Stimulated activated CD4-positive, alpha-beta T cell treated with anti-CD3 and anti-CD28 coated beads, Interleukin-1b, Interleukin-23, amount 100 ng/mL, for 24 hours (primary cell): ENCODE results near the gene APOB.

Experiments
- DNase-seq, 4 experiments: peaks; one replicate each; pipeline ENCODE4 v3.0.0-alpha.2; 2020; ENCODE audit warnings: low read depth in 4 of 4, low spot score in 1 of 4

APOB gene, protein sequence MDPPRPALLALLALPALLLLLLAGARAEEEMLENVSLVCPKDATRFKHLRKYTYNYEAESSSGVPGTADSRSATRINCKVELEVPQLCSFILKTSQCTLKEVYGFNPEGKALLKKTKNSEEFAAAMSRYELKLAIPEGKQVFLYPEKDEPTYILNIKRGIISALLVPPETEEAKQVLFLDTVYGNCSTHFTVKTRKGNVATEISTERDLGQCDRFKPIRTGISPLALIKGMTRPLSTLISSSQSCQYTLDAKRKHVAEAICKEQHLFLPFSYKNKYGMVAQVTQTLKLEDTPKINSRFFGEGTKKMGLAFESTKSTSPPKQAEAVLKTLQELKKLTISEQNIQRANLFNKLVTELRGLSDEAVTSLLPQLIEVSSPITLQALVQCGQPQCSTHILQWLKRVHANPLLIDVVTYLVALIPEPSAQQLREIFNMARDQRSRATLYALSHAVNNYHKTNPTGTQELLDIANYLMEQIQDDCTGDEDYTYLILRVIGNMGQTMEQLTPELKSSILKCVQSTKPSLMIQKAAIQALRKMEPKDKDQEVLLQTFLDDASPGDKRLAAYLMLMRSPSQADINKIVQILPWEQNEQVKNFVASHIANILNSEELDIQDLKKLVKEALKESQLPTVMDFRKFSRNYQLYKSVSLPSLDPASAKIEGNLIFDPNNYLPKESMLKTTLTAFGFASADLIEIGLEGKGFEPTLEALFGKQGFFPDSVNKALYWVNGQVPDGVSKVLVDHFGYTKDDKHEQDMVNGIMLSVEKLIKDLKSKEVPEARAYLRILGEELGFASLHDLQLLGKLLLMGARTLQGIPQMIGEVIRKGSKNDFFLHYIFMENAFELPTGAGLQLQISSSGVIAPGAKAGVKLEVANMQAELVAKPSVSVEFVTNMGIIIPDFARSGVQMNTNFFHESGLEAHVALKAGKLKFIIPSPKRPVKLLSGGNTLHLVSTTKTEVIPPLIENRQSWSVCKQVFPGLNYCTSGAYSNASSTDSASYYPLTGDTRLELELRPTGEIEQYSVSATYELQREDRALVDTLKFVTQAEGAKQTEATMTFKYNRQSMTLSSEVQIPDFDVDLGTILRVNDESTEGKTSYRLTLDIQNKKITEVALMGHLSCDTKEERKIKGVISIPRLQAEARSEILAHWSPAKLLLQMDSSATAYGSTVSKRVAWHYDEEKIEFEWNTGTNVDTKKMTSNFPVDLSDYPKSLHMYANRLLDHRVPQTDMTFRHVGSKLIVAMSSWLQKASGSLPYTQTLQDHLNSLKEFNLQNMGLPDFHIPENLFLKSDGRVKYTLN (N-terminal part only)

DNA sequence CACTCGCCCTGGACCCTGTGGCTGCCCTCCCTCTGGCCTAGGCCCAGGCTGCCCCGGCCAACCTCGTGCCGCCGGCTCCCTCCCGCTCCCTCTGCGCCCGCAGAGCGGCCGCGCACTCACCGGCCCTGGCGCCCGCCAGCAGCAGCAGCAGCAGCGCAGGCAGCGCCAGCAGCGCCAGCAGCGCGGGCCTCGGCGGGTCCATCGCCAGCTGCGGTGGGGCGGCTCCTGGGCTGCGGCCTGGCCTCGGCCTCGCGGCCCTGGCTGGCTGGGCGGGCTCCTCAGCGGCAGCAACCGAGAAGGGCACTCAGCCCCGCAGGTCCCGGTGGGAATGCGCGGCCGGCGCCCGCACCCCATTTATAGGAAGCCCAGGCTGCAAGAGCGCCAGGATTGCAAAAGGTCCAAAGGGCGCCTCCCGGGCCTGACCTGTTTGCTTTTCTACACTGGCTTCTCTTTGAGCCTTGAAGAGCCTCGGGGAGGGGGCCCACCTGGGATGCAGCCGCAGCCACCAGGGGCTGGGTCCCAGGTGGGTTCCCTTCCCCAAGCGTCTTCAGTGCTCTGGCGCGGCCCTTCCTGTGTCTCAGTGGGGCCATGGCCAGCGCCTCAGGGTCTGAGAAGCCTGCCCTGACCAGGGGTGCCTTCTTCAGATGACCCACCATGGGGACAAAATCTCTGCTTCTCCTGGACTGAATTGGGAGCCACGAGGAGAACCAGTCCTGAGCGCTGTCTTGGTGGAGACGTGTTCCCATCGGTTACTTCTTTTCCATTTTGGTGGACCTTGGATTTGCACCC is at the start of gene APOB:
Gene APOB, minus strand, starts transcription at position 330 of the 789 bp plus-strand sequence. Its CDS starts 128 bp downstream, at position 202.
- DNase-seq, result no peak

DNA sequence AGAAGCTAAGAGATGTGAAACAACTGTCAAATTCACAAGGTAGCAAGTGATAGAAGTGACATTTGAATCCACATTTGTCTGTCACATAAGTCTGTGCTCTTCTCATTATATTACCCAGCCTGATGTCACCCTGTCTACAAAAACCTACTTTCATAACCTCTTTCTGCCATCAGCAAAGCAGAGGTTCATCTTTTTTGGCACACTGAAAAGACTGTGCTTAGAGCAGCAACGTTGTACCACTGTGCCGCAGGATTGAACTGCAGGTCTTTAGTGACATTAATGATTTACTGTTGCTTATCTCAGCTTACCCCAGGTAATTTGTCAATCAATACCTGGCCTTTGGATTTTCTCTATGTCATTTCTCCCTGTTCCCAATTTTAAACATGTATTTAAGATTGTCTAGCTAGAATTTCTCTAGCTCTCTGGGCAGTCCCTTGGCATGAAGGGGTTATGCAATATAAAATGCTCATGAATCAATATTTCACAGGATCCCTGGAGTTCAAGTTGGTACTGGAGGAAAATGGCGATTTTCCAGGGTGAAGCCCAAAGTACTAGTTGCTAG is 48.5 kb upstream of the APOB start:
- DNase-seq, result no peak

DNA sequence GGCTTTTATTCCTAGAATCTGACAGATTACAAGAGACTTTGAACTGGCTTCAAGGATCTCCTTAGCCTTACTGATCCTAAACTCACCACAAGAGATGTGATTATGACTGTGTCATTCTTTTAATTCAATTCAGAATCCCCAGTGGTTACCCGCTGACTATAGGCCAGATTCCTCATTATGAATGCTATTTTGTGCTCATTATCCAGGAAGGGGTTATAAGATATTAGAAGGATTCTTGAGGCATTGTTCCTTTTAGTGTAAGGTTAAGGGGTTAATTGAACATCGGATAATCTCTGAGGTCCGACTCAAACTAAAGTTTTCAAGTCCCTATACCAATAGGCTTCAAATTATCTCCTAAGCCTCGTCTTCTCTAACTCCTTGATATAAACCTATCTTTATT is 40.5 kb upstream of the APOB start:
- DNase-seq, result no peak

DNA sequence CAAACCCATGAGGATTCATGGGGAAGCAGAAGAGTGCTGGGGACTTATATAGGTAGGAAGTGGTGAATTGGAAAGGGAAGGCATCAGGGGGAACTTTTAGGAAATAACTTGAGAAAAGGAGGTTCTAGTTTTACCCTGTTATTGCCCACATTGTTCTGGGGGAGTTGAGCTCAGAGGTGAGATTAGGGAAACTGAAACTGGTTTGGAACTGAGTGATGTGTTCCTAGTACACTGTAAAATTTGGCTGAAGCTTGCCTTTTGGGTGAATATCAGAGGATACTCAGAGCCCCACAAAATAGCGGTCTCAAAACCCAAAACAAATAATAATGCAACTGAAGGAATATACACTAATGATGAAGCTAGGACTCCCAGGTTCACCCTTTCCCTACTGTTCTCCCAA is 39.6 kb upstream of the APOB start:
- no peak for DNase-seq

DNA sequence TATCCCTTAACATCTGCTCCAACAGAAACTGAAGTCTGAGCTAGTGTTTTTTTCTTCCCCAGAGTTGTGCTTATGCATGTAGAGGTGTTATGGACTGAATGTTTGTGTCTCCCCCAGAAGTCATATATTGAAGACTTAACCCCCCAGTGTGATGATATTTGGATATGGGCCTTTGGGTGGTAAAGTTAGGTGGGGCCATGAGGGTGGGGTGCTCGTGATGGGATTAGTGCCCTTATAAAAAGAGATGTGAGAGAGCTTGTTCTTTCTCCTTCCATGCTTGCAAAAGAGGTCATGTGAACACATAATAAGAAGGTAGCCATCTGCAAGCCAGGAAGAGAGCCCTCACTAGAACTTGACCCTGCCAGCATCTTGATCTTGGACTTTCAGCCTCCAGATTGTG is 34.4 kb upstream of the APOB start:
- no peak for DNase-seq

DNA sequence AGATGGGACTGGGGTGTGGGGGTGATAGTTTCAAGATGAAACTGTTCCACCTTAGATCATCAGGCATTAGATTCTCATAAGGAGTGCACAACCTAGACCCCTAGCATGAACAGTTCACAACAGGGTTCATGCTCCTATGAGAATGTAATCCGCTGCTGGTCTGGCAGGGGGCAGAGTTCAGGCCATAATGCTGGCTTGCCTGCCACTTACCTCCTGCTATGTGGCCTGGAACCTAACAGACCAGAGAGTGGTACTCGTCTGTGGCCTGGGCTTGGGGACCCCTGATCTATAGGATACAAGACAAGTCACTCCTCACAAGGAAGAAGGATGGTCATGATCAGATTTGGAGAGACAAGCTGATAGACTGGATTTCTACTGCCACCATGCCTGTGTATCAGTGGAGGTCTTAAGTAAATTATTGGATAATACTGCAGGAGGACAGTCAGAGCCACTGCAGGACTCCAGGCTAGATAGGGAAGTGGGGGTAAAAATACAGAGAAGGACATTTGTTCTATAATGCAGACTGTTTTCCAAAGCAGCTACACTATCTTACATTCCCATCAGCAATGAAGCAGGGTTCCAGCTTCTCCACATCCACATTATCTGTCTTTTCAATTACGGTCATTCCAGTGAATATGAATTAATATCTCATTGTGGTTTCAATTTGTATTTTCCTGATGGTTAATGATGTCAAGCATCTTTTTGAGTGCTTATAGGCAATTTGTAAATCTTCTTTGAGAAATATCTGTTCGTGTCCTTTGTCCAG is 28.8 kb upstream of the APOB start:
- DNase-seq, result no peak

DNA sequence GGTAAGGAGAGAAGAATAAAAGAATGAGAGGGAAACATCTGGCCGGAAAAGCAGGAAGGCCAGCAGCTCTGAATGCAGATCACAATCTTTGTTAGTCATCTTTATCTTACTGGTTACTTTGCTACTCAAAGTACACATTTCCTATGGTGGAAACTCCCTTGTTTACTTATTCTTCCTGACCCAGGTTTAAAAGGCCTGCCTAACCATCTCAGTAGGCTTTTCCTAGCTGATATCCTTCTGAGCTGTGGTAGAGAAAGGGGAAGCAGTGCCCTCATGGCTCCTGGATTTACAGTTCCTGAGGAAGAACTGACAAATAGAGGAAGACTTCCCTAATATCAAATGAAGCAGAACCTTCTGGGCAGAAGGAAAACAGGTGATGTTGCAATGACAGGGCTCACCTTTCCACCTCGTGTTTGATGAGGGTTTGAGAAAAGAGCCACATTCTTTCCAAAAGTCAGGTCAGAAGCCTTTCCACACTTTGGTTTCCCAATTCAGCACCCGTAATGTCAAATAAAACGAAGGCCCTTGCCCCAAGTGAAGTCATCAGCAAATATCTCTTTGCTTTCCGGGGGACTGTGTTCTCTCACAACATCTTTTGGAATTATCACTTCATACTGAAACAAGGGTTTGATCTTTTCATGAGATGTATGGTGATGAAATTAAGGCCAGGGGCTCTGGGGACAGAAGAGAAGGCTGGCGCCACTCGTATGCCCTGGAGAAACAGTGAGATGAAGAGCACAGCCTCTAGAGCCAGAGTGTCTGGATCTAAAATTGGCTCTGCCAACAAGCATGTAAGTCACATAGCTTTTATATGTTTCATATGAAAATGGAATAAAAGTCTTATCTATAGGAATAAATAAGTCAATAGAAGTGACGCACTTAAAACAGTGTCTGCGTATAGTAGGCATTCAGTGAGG is 26.7 kb upstream of the APOB start:
- no peak for DNase-seq

DNA sequence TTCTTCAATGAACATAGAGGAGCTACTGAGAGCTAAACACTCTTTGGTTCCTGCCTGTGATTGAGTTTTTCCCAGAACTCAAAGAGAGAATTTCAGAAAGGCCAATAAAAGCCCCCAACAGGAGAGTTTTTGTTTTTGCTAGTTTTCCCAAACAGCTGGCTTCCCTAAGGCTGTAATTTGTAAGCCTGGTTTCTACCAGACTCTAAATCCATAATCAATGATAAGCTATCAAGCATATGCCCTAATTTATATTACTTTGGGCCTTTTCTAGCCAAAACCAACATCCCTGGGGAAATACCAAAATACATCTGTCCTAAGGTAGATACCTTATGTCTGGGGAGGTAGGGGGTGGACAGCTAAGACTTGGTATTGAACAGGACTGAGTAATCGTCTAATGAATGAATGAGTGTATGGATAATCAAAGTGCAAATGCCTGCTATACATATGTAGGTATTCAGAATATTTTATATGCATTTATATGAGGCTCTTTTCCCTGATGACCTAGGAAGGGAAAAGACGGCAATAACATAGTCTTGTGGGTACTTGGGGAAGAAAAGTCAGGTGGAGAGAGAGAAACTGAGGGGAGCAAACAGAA is 26.0 kb upstream of the APOB start:
- no peak for DNase-seq

DNA sequence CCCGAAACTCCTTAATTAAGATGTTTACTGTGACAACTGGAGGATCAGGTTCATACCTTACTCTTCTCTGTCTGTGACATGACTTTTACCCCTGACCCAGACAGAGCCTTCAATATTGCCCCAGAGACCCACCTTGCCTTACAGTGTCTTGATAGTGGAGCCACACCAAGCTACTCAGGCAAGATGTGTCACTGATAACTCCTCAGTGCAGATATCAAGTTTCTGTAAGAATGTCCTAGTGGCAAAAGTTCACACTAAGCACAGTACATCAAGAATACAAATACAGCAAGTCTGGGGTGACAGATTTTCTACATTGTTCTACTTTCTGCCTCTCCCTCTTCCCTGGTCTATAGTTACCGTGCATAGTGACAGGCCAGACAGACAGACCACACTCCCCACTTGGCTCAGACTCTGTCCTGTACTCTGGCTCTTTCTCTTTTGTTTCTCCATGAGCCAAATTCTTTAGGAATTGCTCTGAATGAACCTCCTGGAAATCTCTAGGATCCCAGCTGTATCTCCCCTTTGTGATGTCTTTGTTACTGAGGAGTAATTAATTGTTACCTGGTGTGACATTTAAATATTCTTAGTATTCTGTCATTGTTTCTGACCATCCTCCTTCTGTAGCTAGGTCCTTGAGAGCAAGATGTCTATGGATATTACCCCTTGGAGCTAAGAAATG is 24.1 kb upstream of the APOB start:
- DNase-seq, result no peak

DNA sequence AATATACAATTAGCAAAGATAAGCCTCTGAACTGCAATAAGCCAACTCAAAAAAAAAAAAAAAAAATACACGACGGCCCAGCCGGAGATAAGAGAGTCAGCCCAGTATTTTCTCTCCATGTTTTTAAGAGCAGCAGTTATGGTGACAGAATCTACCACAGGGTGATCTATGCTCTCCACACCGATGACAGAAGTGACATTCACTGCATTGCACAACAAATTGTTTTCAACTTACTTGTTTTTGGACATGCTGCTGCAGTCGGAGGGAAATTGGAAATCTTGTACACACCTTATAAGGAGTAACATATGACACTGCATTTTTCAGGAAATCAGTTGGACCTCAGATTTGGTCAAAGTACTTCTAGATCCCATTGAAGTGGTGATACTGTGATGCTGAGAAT is 23.3 kb upstream of the APOB start:
- no peak for DNase-seq

DNA sequence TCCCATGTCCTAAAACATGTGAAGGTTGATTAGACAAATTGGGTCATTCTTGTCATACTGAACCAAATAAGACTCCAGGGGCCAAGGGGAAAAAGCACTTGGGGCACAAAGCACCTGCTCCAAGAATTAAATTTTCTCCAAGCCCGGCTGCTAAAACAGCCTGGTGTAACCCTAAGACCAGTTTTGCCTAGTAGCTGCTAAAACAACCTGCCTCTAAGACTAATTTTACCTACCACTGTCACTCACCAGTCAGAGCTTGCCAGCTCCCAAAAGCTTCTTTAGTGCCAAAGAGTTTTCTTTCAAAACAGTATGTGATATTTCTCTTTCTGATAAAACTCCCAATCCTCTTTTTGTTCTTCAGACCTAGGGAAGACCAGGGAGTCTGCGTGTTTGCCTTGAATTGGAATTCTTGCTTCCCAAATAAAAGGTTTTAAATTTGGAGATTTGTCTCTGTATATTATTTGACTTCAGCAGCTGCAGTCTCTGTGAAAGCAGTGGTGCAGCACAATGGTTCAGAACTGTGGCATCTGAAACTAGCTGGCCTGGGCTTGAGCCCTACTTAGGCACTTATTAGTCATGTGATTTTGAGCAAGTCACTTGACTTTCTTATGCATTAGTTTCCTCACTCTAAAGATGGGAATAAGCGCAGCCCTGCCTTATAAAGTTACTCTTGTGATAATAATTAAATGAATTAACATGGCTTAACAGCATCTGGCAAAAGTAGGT is 16.2 kb upstream of the APOB start:
- no peak for DNase-seq

DNA sequence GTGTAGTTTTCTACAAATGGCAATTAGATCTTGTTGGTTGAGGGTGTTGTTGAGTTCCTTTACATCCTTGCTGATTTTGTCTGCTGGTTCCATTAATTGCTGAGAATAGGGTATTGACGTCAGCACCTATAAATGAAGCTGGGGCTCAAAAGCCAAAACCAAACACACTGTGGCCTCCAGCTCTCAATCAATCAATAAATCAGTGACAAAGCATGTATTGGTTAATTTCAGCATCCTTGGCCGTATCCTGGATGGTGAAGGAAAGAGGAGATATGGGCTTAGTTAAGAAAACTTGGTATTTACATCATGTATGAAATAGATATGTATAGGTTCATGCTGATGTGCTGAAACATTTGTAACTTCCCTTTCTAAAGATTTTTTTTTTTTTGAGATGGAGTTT is 13.2 kb upstream of the APOB start:
- no peak for DNase-seq

DNA sequence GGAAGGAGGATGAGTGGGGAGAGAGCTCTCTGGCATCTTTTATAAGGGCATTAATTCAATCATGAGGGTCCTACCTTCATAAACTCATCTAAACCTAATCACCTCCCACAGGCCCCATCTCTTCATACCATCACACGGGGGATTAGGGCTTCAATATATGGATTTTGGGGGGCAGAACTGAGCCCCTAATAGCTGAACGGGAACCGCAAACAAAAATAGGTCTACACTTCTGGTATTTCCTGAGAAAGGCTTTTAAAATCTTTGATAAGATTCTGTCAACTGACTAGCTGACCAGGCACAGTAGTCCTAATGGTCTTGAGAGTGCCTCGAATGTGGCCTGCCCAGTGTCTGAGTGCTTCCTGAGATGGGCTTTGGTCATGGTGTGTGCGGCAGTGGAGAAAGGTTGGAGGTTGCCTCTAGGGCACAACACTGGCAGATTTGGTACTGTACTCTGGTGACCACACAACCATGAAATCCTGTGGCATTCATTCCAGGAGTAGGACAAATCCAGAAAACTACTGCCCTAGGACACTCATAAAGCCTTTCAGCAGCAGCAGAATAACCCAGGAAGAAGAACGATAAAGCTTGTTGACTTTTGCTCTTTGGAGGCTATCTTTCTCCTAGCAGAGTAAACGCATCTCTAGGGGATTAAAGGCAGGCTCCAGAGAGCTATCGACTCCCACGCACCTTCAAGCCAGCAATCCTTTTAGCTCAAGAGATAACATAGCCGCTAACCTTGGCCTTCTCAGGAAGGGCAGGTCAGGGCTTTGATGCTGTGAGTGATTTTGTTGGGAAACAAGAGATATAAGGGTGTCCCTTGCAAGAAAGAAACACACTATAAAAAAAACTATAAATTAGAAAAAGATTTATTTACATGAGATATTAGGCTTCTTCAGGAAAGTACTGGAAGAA is 12.3 kb upstream of the APOB start:
- DNase-seq, result no peak

DNA sequence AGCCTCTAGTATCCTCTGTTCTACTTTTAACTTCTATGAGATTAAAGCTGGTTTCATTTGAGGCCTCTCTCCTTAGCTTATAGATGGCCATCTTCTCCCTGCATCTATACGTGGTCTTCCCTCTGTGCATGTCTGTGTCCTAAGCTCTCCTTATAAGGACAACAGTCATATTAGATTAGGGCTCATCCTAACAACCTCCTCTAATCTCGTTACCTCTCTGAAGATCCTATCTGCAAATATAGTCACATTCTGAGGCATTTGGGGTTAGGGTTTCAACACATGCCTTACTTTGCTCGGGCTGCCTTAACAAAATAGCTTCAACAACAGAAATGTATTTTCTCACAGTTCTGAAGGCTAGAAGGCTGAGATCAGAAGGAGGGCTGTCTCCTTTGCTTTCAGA is 11.6 kb upstream of the APOB start:
- no peak for DNase-seq

DNA sequence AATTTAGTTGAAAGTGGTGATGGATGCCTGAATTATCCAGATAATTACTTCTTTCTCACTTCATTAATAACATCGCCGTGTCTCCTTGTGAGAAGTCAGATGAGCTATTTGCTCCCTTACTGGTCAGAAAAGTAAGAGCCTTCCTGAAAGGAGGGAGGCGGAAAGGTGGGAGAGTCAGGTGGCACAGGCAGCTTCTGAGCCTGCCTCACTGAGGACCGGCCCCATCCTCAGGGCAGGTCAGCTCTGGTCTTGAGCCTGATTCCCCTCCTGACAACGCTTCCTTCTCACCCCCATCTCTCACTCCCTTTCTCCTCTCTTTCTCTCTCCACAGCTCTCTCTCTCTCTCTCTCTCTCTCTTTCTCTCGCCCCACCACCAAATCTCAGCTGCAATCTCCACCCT is 10.1 kb upstream of the APOB start:
- DNase-seq, result no peak

DNA sequence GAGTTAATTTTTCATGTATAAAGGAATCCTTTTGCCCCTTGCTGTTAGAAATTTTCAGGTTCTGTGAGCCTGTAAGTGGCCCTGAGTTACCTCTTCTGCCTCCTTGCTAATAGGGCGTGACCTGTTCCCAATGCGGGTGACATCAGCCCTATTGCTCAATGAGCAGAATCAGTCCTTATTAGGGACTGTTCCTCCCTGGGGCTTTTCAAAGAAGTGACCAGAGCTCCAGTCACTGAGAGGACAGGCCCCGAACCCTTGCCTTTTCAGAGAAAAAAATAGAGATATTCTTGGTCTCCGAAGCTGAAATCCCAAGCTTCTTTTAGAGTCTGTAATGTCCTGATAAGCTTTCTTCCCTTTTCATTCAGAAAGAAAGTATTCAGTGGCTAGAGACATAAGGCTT is 8.2 kb upstream of the APOB start:
- DNase-seq, result no peak
